Measurements from ENCODE around the gene STK36. TPM values are rescaled to one million over a fixed set of nuclear protein-coding genes. Genes with fewer than 3 reads are reported as not detected.
A peak's percentile ranks its signal among the peaks of the same experiment; 100 is the strongest.

Gene STK36
- total RNA-seq, 4 donors from 2014 or later = 5.8 to 27.8 (median 10.4) TPM

DNA sequence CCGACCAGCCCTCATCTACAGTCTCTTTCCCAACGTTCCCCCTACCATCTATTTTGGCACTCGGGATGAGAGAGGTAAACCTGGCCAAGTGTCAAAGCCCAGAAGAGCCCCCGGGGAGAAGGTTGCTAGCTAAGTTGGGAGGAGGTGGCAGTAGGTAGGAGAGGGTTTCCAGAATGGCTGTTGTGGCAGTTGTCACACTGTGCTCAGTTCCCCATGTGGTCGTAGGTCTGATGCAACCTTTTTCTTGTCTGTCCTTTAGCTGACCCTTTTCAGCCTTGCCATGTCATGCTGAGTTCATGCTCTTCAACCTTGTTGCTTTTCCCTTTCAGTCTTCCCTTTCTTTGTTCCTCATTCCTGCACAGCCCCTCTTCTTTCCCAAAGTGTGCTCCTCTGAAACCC, 73.3 kb downstream of the STK36 start:
- intact Hi-C loops (cut with DNase I) = no loop called here
- 77 to 80% methylated on average over 4 to 5 of the region's 5 CpGs for WGBS, 2 donors
- Histone ChIP-seq H3K4me1 (peaks cover 0 to 3% (median 0%) of the 10 kb centered on the region in 3 donors), H3K4me3 (no peak overlapping the region), H3K27ac (peak overlapping the region in 1 of 4 donors; percentile 54), H3K36me3 (peaks cover 24 to 88% (median 24%) of the 10 kb centered on the region in 3 donors), H3K9me3 (no peaks in the 10 kb centered on the region), H3K27me3 (no peaks in the 10 kb centered on the region)
- no peak for DNase-seq
- TF ChIP-seq POLR2A (IDR thresholded peaks at IDR 0.05) = no peak
- TF ChIP-seq CTCF (IDR thresholded peaks at IDR 0.05) = no peak

GRCh38 chr2:218745559-218746469, 73.9 kb downstream of the STK36 start:
- Histone ChIP-seq H3K27me3 (no peaks in the 10 kb centered on the region), H3K36me3 (peaks cover 19 to 88% (median 20%) of the 10 kb centered on the region in 3 donors), H3K4me3 (no peak overlapping the region), H3K4me1 (peaks cover 0 to 3% (median 0%) of the 10 kb centered on the region in 3 donors), H3K9me3 (no peaks in the 10 kb centered on the region), H3K27ac (peak overlapping the region in 1 of 4 donors; percentile 54)
- 76 to 78% methylated on average over 6 to 7 of the region's 10 CpGs for WGBS, 2 donors
- no peak for DNase-seq
- intact Hi-C loops (cut with DNase I) = no loop called here
- TF ChIP-seq POLR2A (IDR thresholded peaks at IDR 0.05) (no peak), CTCF (IDR thresholded peaks at IDR 0.05) (no peak)

- DNase-seq = no peak
- WGBS, 2 donors = 100% methylated on average over 1 of the region's 1 CpG
- TF ChIP-seq CTCF (IDR thresholded peaks at IDR 0.05) = no peak
- TF ChIP-seq POLR2A (IDR thresholded peaks at IDR 0.05) = no peak
- peaks cover 15 to 88% (median 19%) of the 10 kb centered on the region in 3 donors for H3K36me3 ChIP-seq
- H3K27me3 ChIP-seq = no peaks in the 10 kb centered on the region
- H3K4me1 ChIP-seq = peaks cover 0 to 3% (median 0%) of the 10 kb centered on the region in 3 donors
- no peak overlapping the region for H3K27ac ChIP-seq
- no peaks in the 10 kb centered on the region for H3K9me3 ChIP-seq
- no peak overlapping the region for H3K4me3 ChIP-seq
- intact Hi-C loops (cut with DNase I) = no loop called here
Observed at GRCh38 chr2:218746470-218746795, 74.5 kb downstream of the STK36 start.

- DNase-seq = no peak
- TF ChIP-seq POLR2A (IDR thresholded peaks at IDR 0.05) (no peak), CTCF (IDR thresholded peaks at IDR 0.05) (no peak)
- peaks cover 15 to 88% (median 19%) of the 10 kb centered on the region in 3 donors for H3K36me3 ChIP-seq
- peaks cover 0 to 3% (median 0%) of the 10 kb centered on the region in 3 donors for H3K4me1 ChIP-seq
- H3K4me3 ChIP-seq = no peak overlapping the region
- H3K27ac ChIP-seq = no peak overlapping the region
- H3K9me3 ChIP-seq = no peaks in the 10 kb centered on the region
- no peaks in the 10 kb centered on the region for H3K27me3 ChIP-seq
- WGBS, 2 donors = 88 to 96% methylated on average over 9 to 10 of the region's 10 CpGs
- intact Hi-C loops (cut with DNase I) = no loop called here
Observed at GRCh38 chr2:218746960-218747359, 75.1 kb downstream of the STK36 start.

DNA sequence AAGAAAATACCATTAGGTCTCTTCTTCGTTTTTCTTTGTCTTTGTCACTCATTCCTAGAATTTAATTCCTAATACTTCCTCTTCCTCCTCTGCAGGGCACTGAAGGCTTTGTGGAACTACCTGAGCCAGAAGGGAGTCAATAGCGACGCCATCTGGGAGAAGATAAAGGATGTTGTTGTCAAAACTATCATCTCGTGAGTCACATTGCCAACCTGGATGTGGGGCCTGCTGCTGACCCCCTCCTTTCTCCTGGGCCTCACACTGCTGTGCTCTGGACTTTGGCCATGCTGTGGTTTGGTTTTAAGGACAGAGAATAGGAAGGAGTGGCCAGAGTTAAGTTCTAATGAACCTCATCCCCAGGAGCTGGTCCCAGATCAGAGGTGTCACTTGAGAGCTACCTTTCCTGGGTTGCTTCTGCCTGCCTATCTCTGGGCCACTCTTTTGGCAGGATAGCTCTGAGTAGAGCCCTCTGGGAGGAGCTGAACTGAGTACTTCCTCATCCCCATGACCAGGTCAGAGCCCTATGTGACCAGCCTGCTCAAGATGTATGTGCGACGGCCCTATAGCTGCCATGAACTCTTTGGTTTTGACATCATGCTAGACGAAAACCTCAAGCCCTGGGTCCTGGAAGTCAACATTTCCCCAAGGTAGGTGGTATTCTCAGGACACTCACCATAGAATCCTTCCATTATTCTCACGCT, 77.0 kb downstream of the STK36 start:
- Histone ChIP-seq H3K36me3 (peaks cover 19 to 98% (median 23%) of the 10 kb centered on the region in 3 donors), H3K27ac (no peak overlapping the region), H3K9me3 (no peaks in the 10 kb centered on the region), H3K27me3 (no peaks in the 10 kb centered on the region), H3K4me1 (peaks cover 0 to 3% (median 0%) of the 10 kb centered on the region in 3 donors), H3K4me3 (no peak overlapping the region)
- no peak for TF ChIP-seq POLR2A (IDR thresholded peaks at IDR 0.05)
- no peak for TF ChIP-seq CTCF (IDR thresholded peaks at IDR 0.05)
- intact Hi-C loops (cut with DNase I) = no loop called here
- DNase-seq = no peak
- WGBS, 2 donors = 87 to 93% methylated on average over 8 of the region's 8 CpGs
